Activated T-helper 1 cell treated with anti-CD3 and anti-CD28 coated beads, Interleukin-12 subunit alpha, Interleukin-12 subunit beta, Interleukin-2, Interleukin-4 antibody, amounts not matched to agents 30 ng/mL and 10 ng/mL and 1 ng/mL, durations not matched to agents 14 hours and 24 hours and 36 hours (primary cell): ENCODE results near the gene GRAMD1A. TPM values are rescaled to one million over a fixed set of nuclear protein-coding genes. Genes with fewer than 3 reads are reported as not detected.
"Not testable (repeated sequence)": the region's sequence is repeated elsewhere in the genome, so short reads cannot be mapped to it uniquely, and the experiment has no call there.

Experiments
- DNase-seq: peaks from one replicate; pipeline ENCODE4 v3.0.0; 2021; ENCODE audit warnings: low spot score
- H3K27ac Mint-ChIP-seq: one replicate; pipeline ENCODE4 v1.8.0; 2021; ENCODE audit warnings: mild to moderate bottlenecking, mixed read lengths
- H3K27me3 Mint-ChIP-seq: one replicate; pipeline ENCODE4 v1.8.0; 2022; ENCODE audit warnings: mild to moderate bottlenecking, moderate library complexity, mixed read lengths; ENCODE audit not compliant: insufficient read depth
- H3K36me3 Mint-ChIP-seq: one replicate; pipeline ENCODE4 v1.8.0; 2021; ENCODE audit warnings: low read depth, mixed read lengths
- H3K4me1 Mint-ChIP-seq: one replicate; pipeline ENCODE4 v1.8.0; 2021; ENCODE audit warnings: low read depth, mixed read lengths
- H3K4me3 Mint-ChIP-seq: one replicate; pipeline ENCODE4 v1.8.0; 2021; ENCODE audit warnings: mild to moderate bottlenecking, moderate library complexity, mixed read lengths
- H3K9me3 Mint-ChIP-seq: one replicate; pipeline ENCODE4 v1.8.0; 2021; ENCODE audit warnings: mixed read lengths
- intact Hi-C: fragments of 100-400 bp; cut with micrococcal nuclease; formaldehyde crosslinking; loops from one replicate; pipeline ENCODE4 v1.15.1; 2024
- total RNA-seq: library from RNA; stranded (reverse); gene quantifications from 2 replicates; pipeline ENCODE4 v1.2.3, GENCODE V29; 2022

The GRAMD1A gene
- total RNA-seq, 1 donor from 2014 or later: 176 TPM

- Mint-ChIP-seq H3K36me3 (peaks cover 40% of the 10 kb centered on the region), H3K27me3 (no peaks in the 10 kb centered on the region), H3K27ac (no peak overlapping the region), H3K4me3 (no peak overlapping the region), H3K4me1 (peaks cover 44% of the 10 kb centered on the region), H3K9me3 (no peaks in the 10 kb centered on the region)
- DNase-seq: no peak
- intact Hi-C loops: no loop called here
Measured at GRCh38 chr19:35009424-35010415, 9.6 kb downstream of the GRAMD1A start.

DNA sequence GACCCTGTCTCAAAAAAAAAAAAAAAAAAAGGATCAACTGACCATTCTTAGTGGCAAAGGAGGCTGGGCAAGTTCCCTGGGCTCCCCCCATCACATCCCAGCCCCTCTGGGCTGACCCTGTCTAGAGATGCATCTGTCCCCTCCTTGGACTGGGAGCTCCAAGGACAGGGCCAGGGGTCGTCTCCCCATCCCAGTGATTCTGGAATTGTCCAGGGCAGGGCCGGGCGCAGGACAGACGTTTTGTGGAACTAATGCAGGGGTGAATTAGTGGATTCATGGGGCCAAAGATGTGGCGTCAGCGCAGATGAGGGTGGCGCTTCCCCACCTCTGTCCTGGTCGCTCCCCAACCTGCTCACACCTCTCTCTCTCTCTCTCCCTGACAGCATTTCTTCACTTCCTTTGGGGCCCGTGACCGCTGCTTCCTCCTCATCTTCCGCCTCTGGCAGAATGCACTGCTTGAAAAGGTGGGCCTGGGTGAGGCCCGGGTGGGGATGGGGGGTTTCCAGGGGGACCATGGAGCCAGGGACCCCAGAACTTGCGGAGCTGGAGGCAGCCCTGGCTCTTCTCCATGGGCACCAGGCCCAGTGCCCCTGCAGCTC lies 11.1 kb downstream of the GRAMD1A start:
- no peaks in the 10 kb centered on the region for H3K9me3 Mint-ChIP-seq
- no peak overlapping the region for H3K4me3 Mint-ChIP-seq
- no peak for DNase-seq
- no peaks in the 10 kb centered on the region for H3K27me3 Mint-ChIP-seq
- peaks cover 49% of the 10 kb centered on the region for H3K4me1 Mint-ChIP-seq
- intact Hi-C loops: no loop called here
- H3K27ac Mint-ChIP-seq: no peak overlapping the region
- H3K36me3 Mint-ChIP-seq: peaks cover 41% of the 10 kb centered on the region

DNA sequence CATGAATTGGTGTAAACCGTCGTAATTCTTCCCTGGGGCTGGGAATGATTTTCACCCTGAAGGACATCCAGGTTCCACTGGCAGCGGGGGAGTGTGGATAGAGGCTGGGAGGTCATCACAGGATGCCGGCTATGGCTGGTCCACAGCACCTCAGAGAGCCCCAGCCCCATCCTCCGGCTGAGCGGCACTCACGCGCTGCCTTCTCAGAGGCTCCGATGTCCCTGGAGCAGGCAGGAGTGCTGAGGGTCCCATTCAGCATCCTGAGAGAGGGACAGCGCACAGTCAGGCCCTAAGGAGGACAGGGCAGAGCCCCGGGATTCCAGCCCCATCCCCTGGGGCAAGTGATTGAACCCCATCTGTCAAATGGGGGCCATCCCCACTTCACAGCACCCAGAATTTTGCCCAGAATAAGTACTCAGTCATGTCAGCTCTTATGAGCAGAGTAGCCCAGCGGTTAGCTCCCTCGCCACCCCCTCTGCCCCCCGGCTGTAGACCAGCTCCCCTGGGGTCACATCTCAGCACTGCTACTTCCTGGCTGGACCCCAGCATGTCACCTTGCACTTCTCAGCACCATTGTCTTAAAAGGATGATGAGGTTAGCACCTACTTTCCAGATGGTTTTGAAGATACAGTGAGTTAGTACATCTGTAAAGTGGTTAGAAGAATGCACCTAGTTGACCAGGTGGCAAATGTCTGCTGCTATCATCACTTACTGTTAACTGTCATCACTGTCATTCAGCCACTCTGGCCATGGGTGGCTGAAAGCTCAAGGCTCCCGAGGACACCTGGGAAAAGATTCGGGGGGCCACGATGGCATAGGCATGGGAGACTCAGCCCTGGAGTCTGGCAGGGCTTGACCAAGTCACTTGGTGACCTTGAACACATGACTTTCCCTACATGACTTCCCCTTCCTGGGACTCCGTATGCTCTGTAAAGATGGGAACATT lies 11.9 kb downstream of the GRAMD1A start:
- Mint-ChIP-seq H3K4me1 (peaks cover 49% of the 10 kb centered on the region), H3K27me3 (no peaks in the 10 kb centered on the region), H3K27ac (peak overlapping the region; percentile 74), H3K9me3 (no peaks in the 10 kb centered on the region), H3K4me3 (no peak overlapping the region), H3K36me3 (peaks cover 37% of the 10 kb centered on the region)
- no peak for DNase-seq
- intact Hi-C loops: no loop called here

DNA sequence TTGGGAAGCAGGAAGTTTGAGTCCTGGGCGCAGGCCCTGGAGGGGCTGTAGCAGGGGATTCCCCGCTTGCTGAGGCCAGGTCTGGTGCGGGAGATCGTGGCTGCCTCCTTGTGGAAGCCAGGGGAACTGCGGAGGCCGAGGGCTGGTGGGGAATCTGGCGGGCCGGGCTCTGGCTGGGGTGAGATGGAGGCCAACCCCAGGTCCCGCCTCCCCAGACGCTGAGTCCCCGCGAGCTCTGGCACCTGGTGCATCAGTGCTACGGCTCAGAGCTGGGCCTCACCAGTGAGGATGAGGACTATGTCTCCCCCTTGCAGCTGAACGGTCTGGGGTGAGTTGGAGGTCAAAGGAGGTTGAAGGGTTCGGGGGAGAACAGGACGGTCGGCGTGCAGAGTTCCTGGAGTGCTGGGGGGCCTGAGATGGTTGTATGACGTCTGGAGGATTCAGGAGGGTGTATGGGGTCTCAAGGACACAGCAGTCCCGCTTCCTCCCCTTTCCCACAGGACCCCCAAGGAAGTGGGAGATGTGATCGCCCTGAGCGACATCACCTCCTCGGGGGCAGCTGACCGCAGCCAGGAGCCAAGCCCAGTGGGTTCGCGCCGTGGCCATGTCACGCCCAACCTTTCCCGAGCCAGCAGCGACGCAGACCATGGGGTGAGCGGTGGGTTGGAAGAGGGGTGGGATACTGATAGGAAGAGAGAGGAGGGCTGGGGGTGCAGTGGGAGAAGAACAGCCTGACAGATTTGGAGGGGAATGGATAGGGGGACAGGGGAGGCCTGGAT lies 13.1 kb downstream of the GRAMD1A start:
- peaks cover 49% of the 10 kb centered on the region for H3K4me1 Mint-ChIP-seq
- peak; percentile 59 for DNase-seq
- peak overlapping the region; percentile 74 for H3K27ac Mint-ChIP-seq
- peak overlapping the region; percentile 57 for H3K4me3 Mint-ChIP-seq
- H3K27me3 Mint-ChIP-seq: no peaks in the 10 kb centered on the region
- peaks cover 46% of the 10 kb centered on the region for H3K36me3 Mint-ChIP-seq
- intact Hi-C loops: loop anchor here (1.0 kb wide), 2 partner anchors 10 to 40 kb away; no protein-coding TSS in a partner anchor
- no peaks in the 10 kb centered on the region for H3K9me3 Mint-ChIP-seq

DNA sequence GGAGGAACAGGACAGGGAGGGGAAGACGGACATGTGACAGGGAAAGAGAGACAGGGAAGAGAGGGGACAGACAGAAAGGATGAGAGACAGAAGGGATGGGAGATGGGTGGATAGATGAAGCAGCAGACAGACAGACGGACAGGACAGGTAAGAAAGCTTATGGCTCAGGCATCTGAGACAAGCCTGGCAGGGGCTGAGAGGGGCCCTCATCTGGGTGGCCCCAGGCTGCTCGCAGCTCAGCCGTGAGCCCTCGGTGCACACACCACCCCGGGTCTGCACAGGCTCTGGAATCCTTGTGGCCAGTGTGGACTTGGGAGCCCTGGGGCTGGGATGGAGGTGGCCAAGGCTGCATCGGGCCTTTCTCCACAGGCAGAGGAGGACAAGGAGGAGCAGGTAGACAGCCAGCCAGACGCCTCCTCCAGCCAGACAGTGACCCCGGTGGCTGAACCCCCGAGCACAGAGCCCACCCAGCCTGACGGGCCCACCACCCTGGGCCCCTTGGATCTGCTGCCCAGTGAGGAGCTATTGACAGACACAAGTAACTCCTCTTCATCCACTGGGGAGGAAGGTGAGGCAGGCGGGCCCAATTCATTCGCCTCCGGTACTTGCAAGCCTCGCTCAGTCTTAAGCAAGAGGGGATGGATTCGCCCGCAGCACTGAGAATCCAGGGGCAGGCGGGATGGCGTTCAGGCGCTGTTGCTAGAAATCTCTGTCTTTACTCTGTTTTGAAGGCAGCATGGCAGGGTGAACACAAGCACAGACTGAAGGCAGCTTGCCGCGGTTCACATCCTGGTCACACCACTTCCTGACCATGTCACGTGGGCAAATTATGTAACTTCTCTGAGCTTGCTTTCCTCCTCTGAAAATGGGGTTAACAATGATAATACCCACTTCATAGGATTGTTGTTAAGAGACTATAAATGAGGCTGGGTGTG lies 14.0 kb downstream of the GRAMD1A start:
- intact Hi-C loops: loop anchor here (1.0 kb wide), 2 partner anchors 11 to 41 kb away; no protein-coding TSS in a partner anchor
- Mint-ChIP-seq H3K9me3 (no peaks in the 10 kb centered on the region), H3K27ac (peak overlapping the region; percentile 77), H3K4me3 (peak overlapping the region; percentile 57), H3K27me3 (no peaks in the 10 kb centered on the region), H3K4me1 (peaks cover 49% of the 10 kb centered on the region), H3K36me3 (peaks cover 50% of the 10 kb centered on the region)
- DNase-seq: peak; percentile 51

DNA sequence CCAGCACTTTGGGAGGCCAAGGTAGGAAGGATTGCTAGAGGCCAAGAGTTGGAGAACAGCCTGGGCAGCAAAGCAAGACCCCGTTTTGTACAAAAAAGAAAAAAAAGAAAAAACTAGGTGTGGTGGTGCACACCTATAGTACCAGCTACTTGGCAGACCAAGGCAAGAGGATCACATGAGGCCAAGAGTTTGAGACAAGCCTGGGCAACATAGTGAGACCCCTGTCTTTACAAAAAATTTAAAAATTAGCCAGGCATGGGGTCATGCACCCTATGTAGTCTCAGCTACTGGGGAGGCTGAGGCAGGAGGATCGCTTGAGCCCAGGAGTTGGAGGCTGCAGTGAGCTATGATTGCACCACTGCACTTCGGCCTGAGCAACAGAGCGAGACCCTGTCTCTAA lies 14.7 kb downstream of the GRAMD1A start:
- H3K9me3 Mint-ChIP-seq, H3K4me3 Mint-ChIP-seq, intact Hi-C loops, H3K27me3 Mint-ChIP-seq, DNase-seq: not testable (repeated sequence)
- Mint-ChIP-seq H3K4me1 (peaks cover 49% of the 10 kb centered on the region), H3K36me3 (peaks cover 54% of the 10 kb centered on the region), H3K27ac (peak overlapping the region; percentile 77)

DNA sequence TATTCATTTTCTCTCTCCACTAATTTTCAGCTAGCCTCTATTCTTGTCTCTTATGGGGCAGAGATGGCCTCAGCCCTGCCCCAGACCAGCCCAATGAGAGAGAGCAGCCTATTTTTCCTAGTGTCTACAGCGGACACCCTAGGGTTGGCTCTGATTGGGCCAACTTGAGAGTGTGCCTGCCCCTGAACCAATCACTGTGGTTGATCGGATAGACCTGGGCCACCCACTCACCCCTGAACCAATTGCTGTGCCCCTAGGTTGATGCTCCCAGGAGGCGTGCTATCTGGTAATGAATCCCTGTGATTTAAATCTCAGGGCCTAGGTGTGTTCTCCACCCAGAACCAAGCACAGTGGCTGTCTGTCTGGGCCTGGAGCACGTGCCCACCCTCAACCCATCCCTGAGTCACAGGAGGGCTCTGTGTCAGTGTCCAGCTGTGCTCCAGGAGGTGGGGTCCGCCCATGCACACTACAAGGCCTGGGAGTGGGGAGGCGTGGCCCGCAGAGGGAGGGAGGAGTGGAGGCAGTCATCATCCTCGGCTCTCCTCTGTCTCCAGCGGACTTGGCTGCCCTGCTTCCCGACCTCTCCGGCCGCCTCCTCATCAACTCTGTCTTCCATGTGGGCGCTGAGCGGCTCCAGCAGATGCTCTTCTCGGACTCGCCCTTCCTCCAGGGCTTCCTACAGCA lies 15.3 kb downstream of the GRAMD1A start:
- DNase-seq: no peak
- no peaks in the 10 kb centered on the region for H3K9me3 Mint-ChIP-seq
- intact Hi-C loops: no loop called here
- H3K4me3 Mint-ChIP-seq: no peak overlapping the region
- H3K27me3 Mint-ChIP-seq: no peaks in the 10 kb centered on the region
- peaks cover 46% of the 10 kb centered on the region for H3K4me1 Mint-ChIP-seq
- H3K36me3 Mint-ChIP-seq: peaks cover 52% of the 10 kb centered on the region
- H3K27ac Mint-ChIP-seq: no peak overlapping the region

DNA sequence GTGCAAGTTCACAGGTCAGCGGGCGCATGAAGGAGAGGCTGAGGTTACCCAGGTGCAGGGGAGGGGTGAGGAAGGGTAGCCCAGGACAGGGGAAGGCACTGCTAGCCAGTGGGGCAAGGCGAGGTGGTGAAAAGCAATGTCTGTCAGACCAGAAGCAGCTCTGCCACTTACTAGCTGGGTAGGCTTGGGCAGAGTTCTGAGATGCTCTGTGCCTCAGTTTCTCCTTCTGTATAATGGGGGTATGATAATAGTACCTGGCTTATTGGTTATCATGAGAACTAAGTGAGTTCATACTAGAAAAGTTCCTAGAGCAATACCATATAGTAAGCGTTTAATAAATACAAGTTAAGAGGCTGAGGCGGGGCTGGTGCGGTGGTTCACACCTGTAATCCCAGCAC lies 15.8 kb downstream of the GRAMD1A start:
- Mint-ChIP-seq H3K36me3 (peaks cover 53% of the 10 kb centered on the region), H3K4me1 (peaks cover 41% of the 10 kb centered on the region), H3K9me3 (no peaks in the 10 kb centered on the region), H3K27ac (no peak overlapping the region), H3K27me3 (no peaks in the 10 kb centered on the region), H3K4me3 (no peak overlapping the region)
- intact Hi-C loops: no loop called here
- DNase-seq: no peak

DNA sequence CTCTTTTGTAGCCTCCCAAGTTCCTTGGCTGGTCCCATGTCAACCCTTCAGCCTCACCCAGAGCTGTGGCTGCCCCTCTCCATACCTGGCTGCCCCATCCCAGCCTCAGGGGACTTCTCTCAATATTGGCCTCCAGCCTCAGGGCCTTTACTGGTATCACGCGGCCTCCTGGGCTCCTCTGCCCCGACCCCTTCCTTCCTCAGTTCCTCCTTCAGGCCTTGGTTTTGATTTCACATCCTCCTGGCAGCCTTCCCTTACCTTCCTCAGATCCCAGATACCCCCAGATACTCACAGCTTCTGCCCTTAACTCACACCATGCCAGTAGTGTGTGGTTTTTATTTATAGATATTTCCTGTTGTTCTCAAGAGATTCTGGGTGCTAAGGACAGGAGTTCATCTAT lies 17.4 kb downstream of the GRAMD1A start:
- DNase-seq: no peak
- peak overlapping the region; percentile 40 for H3K27ac Mint-ChIP-seq
- peaks cover 54% of the 10 kb centered on the region for H3K36me3 Mint-ChIP-seq
- H3K4me3 Mint-ChIP-seq: no peak overlapping the region
- peaks cover 27% of the 10 kb centered on the region for H3K4me1 Mint-ChIP-seq
- H3K27me3 Mint-ChIP-seq: no peaks in the 10 kb centered on the region
- no peaks in the 10 kb centered on the region for H3K9me3 Mint-ChIP-seq
- intact Hi-C loops: no loop called here

DNA sequence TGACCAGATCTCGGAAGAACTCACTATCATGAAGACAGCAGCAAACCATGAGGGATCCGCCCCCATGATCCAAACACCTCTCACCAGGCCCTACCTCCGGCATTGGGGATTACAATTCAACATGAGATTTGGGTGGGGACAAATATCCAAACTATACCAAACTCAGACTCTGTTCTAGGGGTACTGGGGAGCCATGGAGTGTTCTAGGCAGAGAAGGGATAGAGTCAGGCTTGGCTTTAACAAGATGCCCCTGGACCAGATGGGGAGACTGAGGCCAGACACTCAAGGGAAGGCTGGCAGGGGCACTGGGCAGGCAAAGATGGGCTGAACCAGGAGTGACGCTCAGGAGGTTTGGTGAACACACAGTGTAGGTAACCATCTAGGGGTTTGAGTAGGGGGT lies 18.3 kb downstream of the GRAMD1A start:
- no peak for DNase-seq
- intact Hi-C loops: no loop called here
- Mint-ChIP-seq H3K4me3 (no peak overlapping the region), H3K4me1 (peaks cover 18% of the 10 kb centered on the region), H3K27ac (no peak overlapping the region), H3K36me3 (peaks cover 51% of the 10 kb centered on the region), H3K27me3 (no peaks in the 10 kb centered on the region), H3K9me3 (no peaks in the 10 kb centered on the region)

DNA sequence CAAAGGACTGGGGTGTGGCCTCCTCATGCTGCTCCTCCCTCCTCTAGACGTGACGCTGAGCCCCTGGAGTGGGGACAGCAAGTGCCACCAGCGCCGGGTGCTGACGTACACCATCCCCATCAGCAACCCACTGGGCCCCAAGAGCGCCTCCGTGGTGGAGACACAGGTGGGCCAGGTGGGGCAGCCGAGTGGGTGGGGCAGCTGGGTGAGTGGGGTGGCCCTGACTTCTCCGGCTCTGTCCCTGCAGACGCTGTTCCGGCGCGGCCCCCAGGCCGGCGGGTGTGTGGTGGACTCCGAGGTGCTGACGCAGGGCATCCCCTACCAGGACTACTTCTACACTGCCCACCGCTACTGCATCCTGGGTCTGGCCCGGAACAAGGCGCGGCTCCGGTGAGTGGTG lies 19.0 kb downstream of the GRAMD1A start:
- intact Hi-C loops: no loop called here
- peaks cover 10% of the 10 kb centered on the region for H3K4me1 Mint-ChIP-seq
- no peak overlapping the region for H3K27ac Mint-ChIP-seq
- no peaks in the 10 kb centered on the region for H3K9me3 Mint-ChIP-seq
- no peak overlapping the region for H3K4me3 Mint-ChIP-seq
- H3K36me3 Mint-ChIP-seq: peaks cover 46% of the 10 kb centered on the region
- H3K27me3 Mint-ChIP-seq: no peaks in the 10 kb centered on the region
- DNase-seq: no peak
